Heart right ventricle (tissue), 16 donors: ENCODE data around the gene CEP350. TPM values are rescaled to one million over a fixed set of nuclear protein-coding genes. Genes with fewer than 3 reads are reported as not detected.
"Not testable (repeated sequence)": the region's sequence is repeated elsewhere in the genome, so short reads cannot be mapped to it uniquely, and the experiment has no call there.

Source experiments
- ATAC-seq, 8 donors: fragments of 200-7000 bp; cut with Tn5 transposase; one replicate each; pipeline ENCODE4 v1.9.1; 2020; ENCODE audit warnings: mild to moderate bottlenecking in 8 of 8, moderate library complexity in 8 of 8, moderate number of reproducible peaks in 1 of 8
- DNase-seq, 2 donors: peaks; one replicate each; pipeline ENCODE4 v3.0.0-alpha.2; 2020
- H3K27ac ChIP-seq, 10 donors: fragments of 200-600 bp; sonication (generic) in 2 of 10; one replicate each; pipeline versions ENCODE4 v1.5.0 to v1.8.0; 2020 to 2022; ENCODE audit warnings: mild to moderate bottlenecking in 3 of 10
- H3K27me3 ChIP-seq, 7 donors: fragments of 200-600 bp; one replicate each; pipeline ENCODE4 v1.8.0; 2021 to 2022; ENCODE audit warnings: mild to moderate bottlenecking in 2 of 7
- H3K36me3 ChIP-seq, 9 donors: fragments of 200-600 bp; sonication (generic) in 1 of 9; one replicate each; pipeline versions ENCODE4 v1.5.0 to v1.8.0; 2020 to 2022; ENCODE audit warnings: mild to moderate bottlenecking in 2 of 9
- H3K4me1 ChIP-seq, 9 donors: fragments of 200-600 bp; sonication (generic) in 1 of 9; one replicate each; pipeline versions ENCODE4 v1.5.0 to v1.8.0; 2020 to 2022; ENCODE audit warnings: mild to moderate bottlenecking in 4 of 9
- H3K4me3 ChIP-seq, 10 donors: fragments of 200-600 bp; sonication (generic) in 2 of 10; one replicate each; pipeline versions ENCODE4 v1.5.0 to v1.8.0; 2020 to 2022; ENCODE audit warnings: mild to moderate bottlenecking in 7 of 10, moderate library complexity in 2 of 10
- H3K9me3 ChIP-seq, 11 donors: fragments of 200-600 bp in 10 of 11; sonication (generic) in 2 of 11; one replicate each; pipeline versions ENCODE4 v1.5.0 to v1.8.0; 2013 to 2022; ENCODE audit warnings: mild to moderate bottlenecking in 2 of 11, control low read depth in 1 of 11, moderate library complexity in 1 of 11
- WGBS, 2 donors: extraction: QIAGEN DNeasy Blood & Tissue Kit; methylation state at CpG; one replicate each; pipeline ENCODE4 v1.1.7; 2013; ENCODE audit warnings: inconsistent platforms in 1 of 2; 5-methylcytosine and 5-hydroxymethylcytosine counted together
- intact Hi-C, 10 donors: fragments of 100-400 bp; cut with DNase I; formaldehyde crosslinking; loops; one replicate each; pipeline versions ENCODE4 v1.11.1 to v1.14.2; 2022
- polyA plus RNA-seq, 2 donors: library from polyadenylated mRNA; stranded (reverse); fragments of 200-250 nt; gene quantifications; one replicate each; pipeline ENCODE4 v1.2.3, GENCODE V29; 2013
- total RNA-seq, 10 donors: library from RNA; stranded (reverse); fragmentation: NEBNext Ultra II Directional in 3 of 10; extraction: Animal tissue kit (Norgen Biotek cat#: 25700) in 3 of 10; gene quantifications; one replicate each; pipeline versions ENCODE4 v1.2.1 to v1.2.4, GENCODE V29; 2021 to 2023
- TF ChIP-seq, protein P1 (sequence below), 9 donors: fragments of 200-600 bp; sonication (generic) in 2 of 9; IDR thresholded peaks; one replicate each; pipeline versions ENCODE4 v1.5.0 to v1.8.0; 2021 to 2022; ENCODE audit warnings: antibody characterized with exemption in 9 of 9, mild to moderate bottlenecking in 5 of 9, moderate library complexity in 1 of 9
- donor health status: Arrhythmogenic right ventricular cardiomyopathy.
- donor health status: ischemic (EF 13 %, LVEDD 7.1; RV severe dilation, severe dysfunction).
- donor health status: healthy with polysubstance abuse.
- donor health status: DM: no; HTN: yes; CAD: no.
- donor health status: DM: no; HTN: no; CAD: no.
- donor health status: ischemic (EF 25% LVEDD 6.9; RV normal size, moderate dysfunction).
- donor health status: ischemic (EF 25% LVEDD 5.7; RV mildly dilated, moderate dysfunction).
- donor health status: healthy.
- donor health status: DM: yes; HTN: yes; CAD: no.
- donor health status: Ischemic cardiomyopathy.
- donor health status: ischemic (EF 35%, LVEDD 5.7; RV mildly dilated, moderate dysfunction).
- donor health status: nonischemic (EF 11% LVEDD 7.7; RV severe dilation, severe dysfunction).
- donor health status: DM: yes; HTN: yes; CAD: no.
- donor health status: PGD.
- donor health status: ischemic (EF 29% LVEDD 5.4; RV normal size, mild dysfunction).
- donor health status: nonischemic (EF 23%, LVEDD 6.1; RV moderate dilation, normal function).

CEP350 gene
- total and polyA plus RNA-seq, 12 donors = 3.7 to 46.3 (median 37.7) TPM

DNA sequence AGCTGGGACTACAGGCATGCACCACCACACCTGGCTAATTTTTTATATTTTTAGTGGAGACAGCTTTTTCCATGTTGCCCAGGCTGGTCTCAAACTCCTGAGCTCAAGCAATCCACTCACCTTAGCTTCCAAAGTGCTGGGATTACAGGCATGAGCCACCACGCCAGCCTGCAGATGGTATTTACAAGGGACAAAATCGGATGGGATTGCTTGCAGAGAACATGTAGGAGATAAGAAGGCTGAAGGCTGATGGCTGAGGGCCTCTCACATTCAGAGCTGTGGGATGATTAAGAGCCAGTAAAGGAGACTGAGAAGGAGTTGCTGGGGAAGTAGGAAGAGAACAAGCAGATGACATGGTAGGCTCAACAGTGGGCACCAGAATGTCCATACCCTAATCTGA, 176.0 kb downstream of the CEP350 start:
- peaks cover 0 to 7% (median 0%) of the 10 kb centered on the region in 9 donors for H3K4me1 ChIP-seq
- ATAC-seq (no peak), DNase-seq (no peak)
- peaks cover 0 to 4% (median 0%) of the 10 kb centered on the region in 7 donors for H3K27me3 ChIP-seq
- H3K27ac ChIP-seq = no peak overlapping the region
- TF ChIP-seq, protein P1, sequence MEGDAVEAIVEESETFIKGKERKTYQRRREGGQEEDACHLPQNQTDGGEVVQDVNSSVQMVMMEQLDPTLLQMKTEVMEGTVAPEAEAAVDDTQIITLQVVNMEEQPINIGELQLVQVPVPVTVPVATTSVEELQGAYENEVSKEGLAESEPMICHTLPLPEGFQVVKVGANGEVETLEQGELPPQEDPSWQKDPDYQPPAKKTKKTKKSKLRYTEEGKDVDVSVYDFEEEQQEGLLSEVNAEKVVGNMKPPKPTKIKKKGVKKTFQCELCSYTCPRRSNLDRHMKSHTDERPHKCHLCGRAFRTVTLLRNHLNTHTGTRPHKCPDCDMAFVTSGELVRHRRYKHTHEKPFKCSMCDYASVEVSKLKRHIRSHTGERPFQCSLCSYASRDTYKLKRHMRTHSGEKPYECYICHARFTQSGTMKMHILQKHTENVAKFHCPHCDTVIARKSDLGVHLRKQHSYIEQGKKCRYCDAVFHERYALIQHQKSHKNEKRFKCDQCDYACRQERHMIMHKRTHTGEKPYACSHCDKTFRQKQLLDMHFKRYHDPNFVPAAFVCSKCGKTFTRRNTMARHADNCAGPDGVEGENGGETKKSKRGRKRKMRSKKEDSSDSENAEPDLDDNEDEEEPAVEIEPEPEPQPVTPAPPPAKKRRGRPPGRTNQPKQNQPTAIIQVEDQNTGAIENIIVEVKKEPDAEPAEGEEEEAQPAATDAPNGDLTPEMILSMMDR (IDR thresholded peaks at IDR 0.05) = no peak
- H3K9me3 ChIP-seq = no peaks in the 10 kb centered on the region
- intact Hi-C loops = no loop called here
- WGBS, 2 donors = 80 to 84% methylated on average over 2 of the region's 2 CpGs
- no peak overlapping the region for H3K4me3 ChIP-seq
- no peaks in the 10 kb centered on the region for H3K36me3 ChIP-seq

DNA sequence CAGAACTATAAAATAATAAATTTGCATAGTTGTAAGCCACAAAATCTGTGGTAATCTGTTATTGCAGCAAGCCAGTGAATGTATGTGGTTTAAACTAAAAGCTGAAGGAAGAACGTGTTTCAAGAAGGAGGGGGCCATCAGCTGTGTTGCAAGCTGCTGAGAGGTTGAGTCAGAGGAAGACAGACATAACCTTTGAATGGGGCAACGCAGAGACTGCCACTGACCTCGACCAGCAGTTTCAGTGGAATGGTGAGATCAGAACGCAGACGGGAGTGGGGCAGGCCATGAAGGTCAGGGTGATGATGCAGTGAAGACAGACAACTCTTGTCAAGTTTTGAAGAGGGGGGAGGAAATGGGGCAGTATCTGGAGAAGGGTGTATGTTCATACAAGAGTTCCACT, 176.9 kb downstream of the CEP350 start:
- peaks cover 0 to 7% (median 0%) of the 10 kb centered on the region in 9 donors for H3K4me1 ChIP-seq
- H3K27me3 ChIP-seq = peaks cover 0 to 4% (median 0%) of the 10 kb centered on the region in 7 donors
- H3K36me3 ChIP-seq = no peaks in the 10 kb centered on the region
- ATAC-seq (peak in 2 of 8 donors; percentile 25 to 31), DNase-seq (no peak)
- H3K9me3 ChIP-seq = no peaks in the 10 kb centered on the region
- no peak overlapping the region for H3K4me3 ChIP-seq
- WGBS, 2 donors = 55 to 64% methylated on average over 5 of the region's 5 CpGs
- intact Hi-C loops = no loop called here
- H3K27ac ChIP-seq = no peak overlapping the region
- TF ChIP-seq, protein P1 (IDR thresholded peaks at IDR 0.05) = no peak

DNA sequence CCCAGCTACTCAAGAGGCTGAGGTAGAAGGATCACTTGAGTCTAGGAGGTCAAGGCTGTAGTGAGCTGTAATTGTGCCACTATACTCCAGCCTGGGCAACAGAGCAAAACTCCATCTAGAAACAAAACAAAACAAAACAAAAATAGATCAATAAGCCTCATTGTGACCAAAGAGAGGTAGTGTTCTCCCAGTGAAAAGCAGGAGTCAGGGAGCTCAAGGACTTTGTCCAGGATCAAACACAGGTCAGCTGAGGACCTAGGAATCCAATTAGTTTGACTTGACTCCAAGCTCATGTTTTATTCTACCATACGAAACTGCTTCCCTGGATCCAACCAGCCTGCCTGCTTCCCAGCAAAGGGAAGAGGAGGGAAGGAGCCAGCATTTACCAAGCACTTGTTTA, 178.6 kb downstream of the CEP350 start:
- intact Hi-C loops = no loop called here
- TF ChIP-seq, protein P1 (IDR thresholded peaks at IDR 0.05) = no peak
- 62 to 82% methylated on average over 1 of the region's 1 CpG for WGBS, 2 donors

DNA sequence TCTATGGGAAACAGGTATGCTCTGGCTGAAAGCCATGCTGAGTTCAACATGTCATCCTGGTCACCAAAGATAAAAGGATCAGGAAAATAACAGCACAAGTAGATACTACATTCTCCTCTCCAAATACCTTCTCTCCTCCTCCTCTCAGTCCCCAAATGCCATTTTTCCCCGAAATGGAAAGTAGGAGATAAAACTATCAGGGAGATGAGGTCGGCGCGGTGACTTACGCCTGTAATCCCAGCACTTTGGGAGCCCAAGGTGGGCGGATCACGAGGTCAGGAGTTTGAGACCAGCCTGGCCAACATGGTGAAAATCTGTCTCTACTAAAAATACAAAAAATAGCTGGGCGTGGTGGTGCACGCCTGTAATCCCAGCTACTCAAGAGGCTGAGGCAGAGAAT, 179.1 kb downstream of the CEP350 start:
- H3K27ac ChIP-seq, H3K27me3 ChIP-seq, H3K4me3 ChIP-seq, H3K36me3 ChIP-seq, H3K9me3 ChIP-seq, DNase-seq, ATAC-seq, intact Hi-C loops, H3K4me1 ChIP-seq: not testable (repeated sequence)
- 73 to 83% methylated on average over 9 of the region's 9 CpGs for WGBS, 2 donors

More for the DNA sequence above, 178.6 kb downstream of the CEP350 start:
- DNase-seq = no peak
- peaks cover 0 to 8% (median 0%) of the 10 kb centered on the region in 11 donors for H3K9me3 ChIP-seq
- H3K36me3 ChIP-seq = no peaks in the 10 kb centered on the region
- no peak overlapping the region for H3K4me3 ChIP-seq
- peaks cover 0 to 7% (median 0%) of the 10 kb centered on the region in 9 donors for H3K4me1 ChIP-seq
- no peak for ATAC-seq
- H3K27me3 ChIP-seq = peaks cover 0 to 4% (median 0%) of the 10 kb centered on the region in 7 donors
- no peak overlapping the region for H3K27ac ChIP-seq

DNA sequence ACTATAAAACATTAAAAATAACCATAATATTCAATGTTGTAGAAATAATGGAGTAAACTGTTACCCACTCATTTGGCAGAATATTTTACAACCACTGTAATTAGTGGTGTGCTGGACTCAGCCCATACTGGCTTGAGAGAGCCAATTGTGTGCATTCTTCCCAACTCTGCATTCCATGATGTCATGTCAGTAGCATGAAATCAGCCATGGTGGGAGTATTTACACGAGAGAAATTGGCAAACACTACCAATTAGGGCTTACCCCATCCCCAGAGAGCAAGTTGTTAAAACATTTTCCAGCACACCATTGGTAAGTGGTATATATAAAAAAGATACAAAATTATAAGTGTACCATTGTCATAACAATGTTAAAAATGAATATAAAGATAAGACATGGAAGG, 180.9 kb downstream of the CEP350 start:
- no peak overlapping the region for H3K27ac ChIP-seq
- intact Hi-C loops = no loop called here
- TF ChIP-seq, protein P1 (IDR thresholded peaks at IDR 0.05) = no peak
- peaks cover 0 to 8% (median 0%) of the 10 kb centered on the region in 11 donors for H3K9me3 ChIP-seq
- DNase-seq = no peak
- H3K4me1 ChIP-seq = peaks cover 0 to 7% (median 0%) of the 10 kb centered on the region in 9 donors
- no peak for ATAC-seq
- WGBS, 2 donors = 38 to 40% methylated on average over 1 of the region's 1 CpG
- no peak overlapping the region for H3K4me3 ChIP-seq
- H3K36me3 ChIP-seq = no peaks in the 10 kb centered on the region
- H3K27me3 ChIP-seq = peaks cover 0 to 4% (median 0%) of the 10 kb centered on the region in 7 donors
